GM12864 (cell line): ENCODE measurements around the gene VEGFC.

Source experiments
- DNase-seq: peaks from one replicate; pipeline ENCODE4 v3.0.0-alpha.2; 2011; ENCODE audit warnings: low read depth
- H3K4me3 ChIP-seq: 2 replicates; pipeline ENCODE4 v1.5.1; 2011; ENCODE audit warnings: mild to moderate bottlenecking, low read depth, low read length, control low read depth
- CTCF ChIP-seq: IDR thresholded peaks from 2 replicates; pipeline ENCODE4 v1.5.1; 2011; ENCODE audit warnings: low read depth, mild to moderate bottlenecking, moderate library complexity, low read length, control low read depth, inconsistent platforms; ENCODE audit errors: missing control alignments

Gene VEGFC

GRCh38 chr4:176769514-176769913 lies 23.2 kb downstream of the VEGFC start:
- H3K4me3 ChIP-seq: no peak overlapping the region
- TF ChIP-seq CTCF: no peak
- DNase-seq: no peak

DNA sequence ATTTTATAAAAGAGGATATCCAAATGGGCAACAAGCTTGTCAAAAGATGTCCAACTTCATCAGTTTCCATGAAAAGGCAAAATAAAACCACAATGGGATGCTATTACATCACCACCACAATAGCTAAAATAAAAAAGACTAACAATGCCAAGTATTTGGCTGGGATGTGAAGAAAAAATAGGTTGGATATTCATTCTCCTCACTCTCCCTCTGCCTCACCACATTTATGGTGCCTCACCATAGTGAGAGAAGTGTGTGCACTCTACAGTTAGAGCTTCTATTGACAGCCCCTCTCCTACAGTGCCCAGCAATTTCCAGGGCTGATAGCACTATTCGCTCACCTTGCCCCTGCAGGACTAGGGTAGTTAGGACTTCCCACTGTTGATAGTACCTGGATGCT lies 25.5 kb downstream of the VEGFC start:
- DNase-seq: no peak
- no peak overlapping the region for H3K4me3 ChIP-seq
- TF ChIP-seq CTCF: no peak

GRCh38 chr4:176762661-176763308 lies 29.9 kb downstream of the VEGFC start:
- TF ChIP-seq CTCF: no peak
- DNase-seq: no peak
- no peak overlapping the region for H3K4me3 ChIP-seq

DNA sequence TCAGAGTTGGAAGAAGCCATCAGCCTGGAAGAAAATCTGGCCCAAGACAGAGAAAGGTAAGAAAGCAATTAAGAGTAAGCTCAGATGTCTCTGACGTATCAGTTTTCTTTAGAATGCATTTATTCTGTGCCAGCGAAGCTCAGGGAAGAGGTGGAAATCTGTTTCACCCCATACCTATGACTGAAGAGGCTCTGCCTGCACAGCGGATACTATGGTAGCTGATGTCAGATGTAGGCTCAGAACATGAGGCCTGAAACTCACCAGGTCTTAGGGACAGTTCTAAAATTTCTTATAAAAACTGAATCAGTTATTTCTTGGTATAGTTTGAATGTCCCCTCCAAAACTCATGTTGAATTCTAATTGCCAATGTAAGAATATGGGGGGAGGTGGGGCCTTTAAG lies 30.9 kb downstream of the VEGFC start:
- DNase-seq: no peak
- H3K4me3 ChIP-seq: no peak overlapping the region
- TF ChIP-seq CTCF: no peak

DNA sequence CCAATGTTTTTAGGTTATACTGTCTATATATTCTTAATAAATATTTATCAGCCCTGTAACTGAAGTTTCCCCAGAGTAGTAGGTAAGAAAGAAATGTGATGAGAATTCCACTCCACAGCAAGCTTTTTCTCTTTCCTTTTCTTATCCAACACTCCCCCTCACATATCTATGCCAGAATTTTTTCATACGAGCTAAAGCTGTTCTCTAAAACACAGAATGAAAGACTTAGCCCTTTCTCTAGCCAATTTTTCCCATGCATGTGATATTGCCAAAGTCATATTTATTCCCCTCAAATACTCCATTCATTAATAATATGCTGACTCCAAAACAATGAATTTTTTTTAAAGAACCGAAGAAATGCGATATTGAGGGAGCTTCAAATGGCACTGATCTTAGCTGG lies 32.3 kb downstream of the VEGFC start:
- TF ChIP-seq CTCF: no peak
- no peak for DNase-seq
- no peak overlapping the region for H3K4me3 ChIP-seq

GRCh38 chr4:176758731-176759130 lies 34.0 kb downstream of the VEGFC start:
- H3K4me3 ChIP-seq: no peak overlapping the region
- TF ChIP-seq CTCF: no peak
- no peak for DNase-seq

DNA sequence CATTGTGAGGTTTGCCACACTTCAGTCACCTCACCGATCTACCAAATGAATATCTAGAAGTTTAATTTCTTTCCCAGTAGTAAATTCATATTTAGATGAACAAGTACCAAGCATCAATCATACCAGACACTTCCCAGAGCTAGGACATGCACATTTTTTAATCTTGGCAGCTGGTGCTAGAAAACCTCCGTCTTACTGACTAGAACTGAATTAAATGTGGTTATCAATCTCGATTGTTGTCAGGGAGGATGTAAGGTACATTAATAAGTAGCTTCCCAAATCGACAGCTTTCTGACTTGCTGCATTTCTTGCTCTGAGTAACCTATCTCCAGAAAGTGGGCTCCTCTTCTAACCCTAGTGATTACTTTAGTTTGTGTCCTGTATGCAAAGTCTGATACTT lies 34.4 kb downstream of the VEGFC start:
- no peak for DNase-seq
- no peak overlapping the region for H3K4me3 ChIP-seq
- no peak for TF ChIP-seq CTCF
